NCI-H345 treated with DMSO at 0.1 percent for 48 hours (cell line): Measurements from ENCODE around the gene INO80E.
"Not testable (repeated sequence)": the region's sequence is repeated elsewhere in the genome, so short reads cannot be mapped to it uniquely, and the experiment has no call there.

Experiments used
- DNase-seq: peaks from one replicate; lab custom pipeline; 2025; ENCODE audit not compliant: unreplicated experiment; lab: John Stamatoyannopoulos, UW

The INO80E gene

DNA sequence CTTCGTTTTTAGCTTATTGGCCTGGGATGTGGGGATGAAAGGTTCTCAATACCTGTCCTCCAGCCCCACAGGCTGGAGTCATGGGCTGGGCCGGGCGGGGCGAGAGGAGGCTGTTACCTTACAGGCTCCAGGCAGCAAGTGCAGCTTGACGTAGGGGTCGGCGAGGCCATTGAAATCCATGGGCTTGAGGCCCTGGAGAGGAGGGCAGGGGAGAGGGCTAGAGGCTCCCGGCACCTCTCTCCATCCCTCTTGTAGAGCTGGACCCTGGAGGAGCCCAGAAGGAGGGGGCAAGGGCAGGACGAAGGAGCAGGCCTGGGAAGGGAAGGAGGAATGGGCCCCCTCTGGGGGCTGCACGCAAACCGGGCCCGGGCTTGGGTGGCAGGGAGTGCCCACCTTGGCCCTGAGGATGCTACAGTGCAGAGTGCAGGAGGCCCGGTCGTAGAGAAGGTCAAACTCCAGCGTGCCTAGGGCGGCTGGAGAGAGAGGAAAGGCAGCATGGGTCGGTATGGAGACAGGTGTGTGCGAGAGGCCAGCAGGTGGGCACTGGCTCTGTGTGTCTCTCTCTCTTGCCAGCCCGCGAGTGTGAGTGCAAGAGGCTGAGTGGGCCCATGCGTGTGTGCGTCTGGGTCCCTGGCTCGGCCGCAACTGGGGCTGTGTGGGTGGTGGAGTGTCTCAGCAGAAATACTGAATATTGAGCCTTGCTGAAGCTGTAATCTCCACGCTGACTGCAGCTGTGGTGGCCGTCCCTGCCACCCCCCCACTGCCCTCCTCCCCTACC is 13.2 kb downstream of the INO80E start:
- no peak for DNase-seq

DNA sequence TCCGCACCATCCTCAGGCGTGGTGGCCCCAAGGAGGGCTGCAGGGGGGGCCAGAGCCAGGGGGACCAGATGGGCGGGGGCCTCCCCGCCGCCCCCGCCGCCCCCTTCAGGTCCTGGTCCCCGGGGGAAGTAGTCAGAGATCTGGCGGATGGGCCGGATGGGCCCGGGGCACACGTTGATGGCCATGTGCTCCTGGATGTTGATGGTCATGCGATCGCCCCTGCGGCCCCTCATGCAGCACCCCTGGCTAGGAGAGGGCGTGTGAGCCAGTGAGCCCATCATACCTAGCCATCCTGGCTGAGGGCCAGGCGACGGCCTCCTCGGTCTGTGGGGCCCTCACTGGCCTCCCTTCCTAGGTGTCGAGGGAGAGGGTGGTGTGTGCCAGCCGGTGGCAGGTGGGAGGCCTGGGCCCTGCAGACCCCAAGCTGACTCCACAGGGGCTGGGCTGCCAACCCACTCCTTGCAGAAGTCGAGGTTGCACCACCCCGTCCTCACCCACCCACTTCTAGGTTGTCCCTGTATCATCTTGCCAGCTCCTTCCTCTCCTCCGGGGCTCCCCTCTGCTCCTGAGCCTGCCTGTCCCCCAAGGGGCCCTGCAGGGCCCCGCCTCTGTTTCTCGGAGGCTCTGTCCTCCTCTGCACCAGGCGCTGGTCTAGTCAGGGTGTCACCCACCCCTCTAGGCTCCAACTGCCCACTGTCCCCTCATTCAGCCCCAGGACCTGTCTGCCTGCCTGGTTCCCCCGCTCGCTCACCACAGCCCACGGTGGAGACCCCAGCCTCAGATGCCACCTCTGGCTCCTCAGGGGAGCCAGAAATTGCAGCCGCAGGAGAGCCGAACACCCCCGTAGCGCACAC is 14.2 kb downstream of the INO80E start:
- DNase-seq = no peak

DNA sequence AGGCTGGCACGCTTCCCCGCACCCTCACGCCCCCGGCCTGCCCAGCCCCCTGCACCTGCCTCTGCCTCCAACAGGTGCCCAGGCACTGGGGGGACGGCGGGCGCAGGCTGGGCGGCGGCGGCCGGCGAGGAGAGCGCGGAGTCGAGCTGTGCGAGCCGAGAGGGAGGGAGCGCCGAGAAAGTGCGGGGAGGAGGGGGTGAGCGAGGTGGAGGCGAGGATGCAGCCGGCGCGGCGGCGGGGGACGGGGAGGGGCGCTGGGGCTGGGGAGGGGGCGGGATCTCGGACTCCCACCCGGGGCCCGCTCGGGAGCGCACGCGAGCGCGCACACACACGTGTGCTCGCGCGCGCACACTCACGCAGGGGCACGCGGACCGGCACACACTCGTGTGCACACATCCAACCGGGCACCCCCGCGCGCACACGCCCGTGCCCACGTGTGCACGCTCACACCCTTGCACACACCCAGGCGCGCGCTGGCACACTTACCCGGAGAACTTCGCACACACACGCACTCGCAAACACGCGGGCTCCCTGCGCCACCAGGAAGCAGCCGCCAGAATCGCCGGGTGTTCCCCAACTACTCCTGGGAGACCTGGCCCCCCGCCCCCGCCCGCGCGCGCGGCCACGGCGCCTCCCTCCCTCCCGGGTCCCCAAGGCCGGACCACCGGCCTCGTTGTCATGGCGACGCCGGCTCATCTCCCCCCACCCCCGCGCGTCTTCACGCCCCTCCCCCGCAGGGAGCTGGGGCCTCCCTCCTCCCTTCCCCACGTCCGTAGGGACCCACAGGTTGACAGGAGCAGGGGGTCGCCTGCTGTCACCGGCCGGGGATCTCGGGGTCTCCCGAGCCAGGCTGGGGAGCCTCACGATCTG is 15.0 kb downstream of the INO80E start, which contains the start of gene DOC2A:
Gene DOC2A (minus strand): TSS at position 184 of the 870 bp plus-strand sequence. CDS start 805 bp downstream, outside the sequence.
- DNase-seq = peak; percentile 65

DNA sequence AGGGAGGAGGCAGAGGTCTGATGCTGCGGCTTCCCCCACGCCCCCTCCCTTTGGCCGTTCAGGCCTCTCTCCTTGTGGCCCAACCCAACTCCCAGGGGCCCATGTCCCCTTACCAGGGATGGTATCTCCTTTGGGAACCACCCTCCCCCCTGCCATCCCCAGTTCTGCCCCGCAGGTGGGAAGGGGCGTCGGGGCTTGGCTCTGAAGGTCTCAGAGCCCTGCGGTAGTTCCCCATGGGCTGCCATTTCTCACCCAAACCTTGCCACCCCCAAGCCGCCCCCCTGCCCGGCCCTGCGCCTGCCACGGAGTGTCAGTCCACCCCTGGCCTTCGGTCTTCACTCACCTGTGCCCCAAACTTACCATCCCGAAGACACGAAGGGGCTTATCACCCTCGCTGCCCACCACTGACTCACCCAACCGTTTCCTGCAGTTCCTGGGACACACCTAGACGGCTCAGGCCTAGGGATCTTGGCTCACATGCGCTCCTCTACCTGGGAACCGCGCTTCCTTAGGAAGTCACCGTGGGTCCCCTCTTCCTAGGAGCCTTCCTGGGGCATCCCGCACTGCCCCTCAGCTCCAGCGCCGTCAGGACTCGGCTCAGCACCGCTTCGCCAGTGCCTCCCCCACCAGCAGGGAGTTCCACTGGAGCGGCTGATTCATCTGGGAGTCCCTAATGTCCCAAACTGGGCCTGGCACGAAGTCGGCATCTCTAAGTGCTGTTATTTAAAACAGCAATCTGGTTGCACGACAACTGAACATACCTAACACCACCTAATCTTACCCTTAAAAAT is 15.9 kb downstream of the INO80E start:
- no peak for DNase-seq

DNA sequence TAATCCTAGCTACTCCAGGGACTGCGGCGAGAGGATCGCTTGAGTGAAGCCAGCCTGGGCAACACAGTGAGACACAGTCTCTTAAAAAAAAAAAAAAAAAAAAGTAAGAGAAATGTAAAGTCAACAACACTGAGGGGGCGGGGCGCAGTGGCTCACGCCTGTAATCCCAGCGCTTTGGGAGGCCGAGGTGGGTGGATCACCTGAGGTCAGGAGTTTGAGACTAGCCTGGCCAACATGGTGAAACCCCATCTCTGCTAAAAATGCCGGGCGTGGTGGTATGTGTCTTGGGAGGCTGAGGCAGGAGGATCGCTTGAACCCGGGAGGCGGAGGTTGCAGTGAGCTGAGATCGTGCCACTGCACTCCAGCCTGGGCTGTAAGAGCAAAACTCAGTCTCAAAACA is 16.6 kb downstream of the INO80E start:
- DNase-seq = not testable (repeated sequence)

DNA sequence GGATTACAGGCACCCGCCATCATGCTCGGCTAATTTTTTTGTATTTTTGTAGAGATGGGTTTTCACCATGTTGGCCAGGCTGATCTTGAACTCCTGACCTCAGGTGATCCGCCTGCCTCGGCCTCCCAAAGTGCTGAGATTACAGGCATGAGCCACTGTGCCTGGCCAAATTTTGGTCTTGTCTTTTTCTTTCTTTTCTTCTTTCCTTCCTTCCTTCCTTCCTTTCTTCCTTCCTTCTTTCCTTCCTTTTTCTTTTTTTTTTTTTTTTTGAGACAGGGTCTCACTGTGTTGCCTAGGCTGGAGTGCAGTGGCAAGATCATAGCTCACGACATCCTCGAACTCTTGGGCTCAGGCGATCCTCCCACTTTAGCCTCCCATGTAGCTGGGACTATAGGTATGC is 19.4 kb downstream of the INO80E start:
- not testable (repeated sequence) for DNase-seq

DNA sequence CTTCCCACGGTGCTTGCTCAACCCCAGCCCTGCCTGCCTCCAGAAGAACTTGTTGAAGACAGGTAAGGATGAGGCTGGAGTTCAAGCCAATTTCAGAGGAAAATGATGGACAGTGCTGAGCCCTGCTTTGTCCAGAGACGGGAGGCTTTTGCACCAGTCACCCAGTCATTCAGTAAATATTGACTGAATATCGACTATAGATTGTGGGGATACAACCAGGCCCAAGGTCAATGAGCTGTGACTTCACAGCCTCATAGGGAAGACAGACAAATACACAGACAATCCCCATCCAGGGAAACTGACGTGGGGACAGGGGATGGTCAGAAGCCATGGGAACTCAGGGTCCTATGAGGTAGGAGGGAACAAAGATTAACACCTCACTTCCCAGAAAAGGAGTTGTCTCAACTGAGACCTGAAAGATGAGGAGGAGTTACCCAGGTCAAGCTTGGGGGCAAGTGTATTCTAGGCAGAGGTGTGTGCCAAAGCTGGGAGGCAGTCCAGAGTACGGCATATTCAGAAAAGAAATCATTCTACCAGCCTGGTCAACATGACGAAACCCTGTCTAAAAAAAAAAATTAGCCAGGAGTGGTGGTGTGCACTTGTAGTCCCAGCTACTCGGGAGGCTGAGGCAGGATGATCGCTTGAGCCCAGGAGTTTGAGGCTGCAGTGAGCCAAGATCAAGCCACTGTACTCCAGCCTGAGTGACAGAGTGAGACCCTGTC is 20.7 kb downstream of the INO80E start:
- no peak for DNase-seq

DNA sequence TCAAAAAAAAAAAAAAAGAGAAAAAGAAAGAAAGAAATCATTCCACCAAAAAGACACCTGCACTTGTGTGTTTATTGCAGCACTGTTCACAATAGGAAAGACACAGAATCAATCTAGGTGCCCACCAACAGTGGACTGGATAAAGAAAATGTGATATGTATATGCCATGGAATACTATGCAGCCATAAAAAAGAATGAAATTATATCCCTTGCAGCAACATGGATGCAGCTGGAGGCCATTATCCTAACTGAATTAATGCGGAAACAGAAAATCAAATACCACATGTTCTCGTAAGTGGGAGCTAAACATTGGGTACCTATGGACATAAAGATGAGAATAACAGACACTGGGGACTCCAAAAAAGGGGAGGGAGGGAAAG is 21.2 kb downstream of the INO80E start:
- DNase-seq = no peak

DNA sequence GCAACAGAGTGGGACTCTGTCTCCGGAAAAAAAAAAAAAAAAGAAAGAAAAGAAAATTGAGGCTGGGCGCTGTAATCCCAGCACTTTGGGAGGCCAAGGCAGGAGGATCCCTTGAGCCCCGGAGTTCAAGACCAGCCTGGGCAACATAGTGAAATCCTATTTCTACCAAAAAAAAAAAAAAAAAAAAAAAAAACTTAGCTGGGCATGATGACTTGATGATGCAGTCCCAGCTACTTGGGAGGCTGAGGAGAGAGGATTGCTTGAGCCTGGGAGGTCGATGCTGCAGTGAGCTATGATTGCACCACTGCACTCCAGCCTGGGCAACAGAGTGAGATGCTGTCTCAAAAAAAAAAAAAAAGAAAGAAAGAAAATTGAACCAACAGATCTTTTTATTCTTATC is 21.9 kb downstream of the INO80E start:
- DNase-seq = not testable (repeated sequence)

DNA sequence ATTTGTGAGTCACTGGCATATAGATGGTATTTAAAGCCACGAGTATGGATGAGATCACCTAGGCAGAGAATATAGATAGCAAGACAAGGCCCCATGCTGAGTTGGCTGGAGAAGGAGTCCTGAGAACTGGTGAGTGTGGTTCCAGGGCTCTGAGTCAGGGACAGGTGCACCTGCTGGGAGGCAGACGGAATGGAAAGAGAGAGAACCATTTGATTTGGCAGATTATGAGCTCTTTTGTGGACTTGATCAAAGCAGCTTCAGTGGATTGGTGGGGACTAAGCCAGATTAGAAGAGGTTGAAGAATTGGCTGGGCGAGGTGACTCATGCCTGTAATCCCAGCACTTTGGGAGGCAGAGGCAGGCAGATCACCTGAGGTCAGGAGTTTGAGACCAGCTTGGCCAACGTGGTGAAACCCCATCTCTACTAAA is 22.7 kb downstream of the INO80E start:
- DNase-seq = no peak

DNA sequence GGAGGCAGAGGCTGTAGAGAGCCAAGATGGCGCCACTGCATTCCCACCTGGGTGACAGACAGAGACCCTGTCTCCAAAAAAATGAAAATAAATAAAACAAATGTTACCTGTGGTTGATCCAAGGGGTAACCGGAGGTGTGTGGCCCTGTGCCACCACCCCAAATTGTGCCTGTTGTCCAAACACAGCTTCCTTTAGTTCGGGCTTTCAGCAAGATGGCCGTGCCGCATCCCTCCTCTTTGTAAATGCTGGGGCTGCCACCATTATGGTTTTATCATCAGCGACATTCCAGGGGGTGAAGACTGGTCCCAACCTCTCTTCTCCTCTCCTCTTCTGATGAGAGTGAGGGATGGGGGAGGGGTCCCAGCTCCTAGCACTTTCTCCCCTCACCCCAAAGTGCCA is 26.8 kb downstream of the INO80E start, which contains the start of gene C16orf92:
Gene C16orf92 (plus strand): TSS at position 312 of the 400 bp plus-strand sequence. CDS start 143 bp downstream, outside the sequence.
- no peak for DNase-seq

DNA sequence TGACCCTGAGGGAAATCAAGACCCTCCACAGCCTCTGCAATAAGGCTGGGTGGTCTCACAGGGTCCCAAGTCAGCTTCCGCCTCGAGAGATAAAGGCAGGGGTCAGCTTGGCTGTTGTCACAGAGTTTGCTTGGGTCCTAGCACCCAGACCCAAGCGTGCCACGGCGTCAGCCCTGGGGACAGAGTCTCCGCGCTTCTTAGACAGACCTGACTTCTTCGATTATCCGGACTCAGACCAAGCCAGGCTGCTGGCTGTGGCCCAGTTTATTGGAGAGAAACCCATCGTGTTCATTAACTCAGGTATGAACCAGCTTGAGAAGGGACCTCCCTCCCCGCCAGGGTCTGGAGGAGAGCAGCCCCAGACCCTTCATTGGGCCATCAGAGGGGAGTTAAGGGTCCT is 27.5 kb downstream of the INO80E start:
- no peak for DNase-seq

DNA sequence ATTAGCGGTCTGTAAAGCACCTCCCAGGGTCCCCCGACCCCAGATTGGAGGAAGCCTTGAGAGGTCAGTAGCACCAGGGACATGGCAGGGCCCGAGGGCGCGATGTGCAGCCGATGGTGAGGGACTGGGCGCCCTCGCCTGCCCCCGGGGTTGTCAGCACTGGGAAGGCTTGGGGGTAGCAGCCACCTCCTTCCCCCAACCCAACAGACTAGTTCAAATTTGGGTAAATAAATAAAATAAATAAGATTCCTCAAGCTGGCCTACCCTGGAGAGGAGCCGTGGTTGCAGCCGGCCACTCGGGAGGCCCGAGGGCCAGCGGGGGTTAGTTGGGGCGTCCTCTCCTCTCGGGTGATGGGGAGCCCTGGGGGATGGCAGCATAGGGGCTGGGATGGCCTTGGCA is 28.4 kb downstream of the INO80E start:
- no peak for DNase-seq

DNA sequence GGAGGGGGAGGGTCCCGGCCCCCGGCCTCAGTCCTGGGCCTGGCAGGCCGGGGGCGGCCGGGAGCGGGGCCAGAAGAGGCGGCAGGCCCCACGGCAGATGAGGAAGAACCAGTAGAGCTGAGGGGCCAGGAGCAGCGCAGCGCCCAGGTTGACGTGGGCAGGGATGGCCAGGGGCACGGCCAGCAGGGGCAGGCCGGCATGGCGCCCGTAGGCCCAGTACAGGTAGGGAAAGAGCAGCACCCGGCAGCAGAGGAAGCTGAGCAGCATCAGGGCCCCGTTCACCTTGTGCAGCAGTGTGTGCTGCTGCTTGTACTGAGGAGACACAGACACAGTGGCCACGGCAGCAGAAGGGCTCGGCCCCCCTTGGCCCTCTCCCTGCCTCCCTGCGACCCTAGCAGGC is 29.1 kb downstream of the INO80E start:
- DNase-seq = no peak

DNA sequence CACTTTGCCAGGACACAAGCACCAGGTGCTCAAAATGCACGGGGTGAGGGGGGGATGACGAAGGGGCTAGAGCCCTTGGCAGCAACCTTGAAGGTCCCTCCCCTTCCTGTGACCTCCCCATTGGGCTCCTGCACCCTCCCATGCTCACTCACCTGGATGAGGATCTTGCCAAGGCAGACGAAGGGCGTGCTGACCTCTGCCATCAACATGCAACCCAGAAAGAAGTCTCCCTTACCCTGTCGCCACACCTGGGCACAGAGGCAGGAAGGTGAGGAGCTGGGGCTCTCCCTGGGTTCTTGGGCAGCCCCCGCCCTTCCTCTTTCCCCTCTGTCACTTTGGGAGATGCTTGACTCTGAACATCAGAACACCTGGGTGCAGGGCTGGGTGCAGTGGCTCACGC is 29.5 kb downstream of the INO80E start:
- no peak for DNase-seq

DNA sequence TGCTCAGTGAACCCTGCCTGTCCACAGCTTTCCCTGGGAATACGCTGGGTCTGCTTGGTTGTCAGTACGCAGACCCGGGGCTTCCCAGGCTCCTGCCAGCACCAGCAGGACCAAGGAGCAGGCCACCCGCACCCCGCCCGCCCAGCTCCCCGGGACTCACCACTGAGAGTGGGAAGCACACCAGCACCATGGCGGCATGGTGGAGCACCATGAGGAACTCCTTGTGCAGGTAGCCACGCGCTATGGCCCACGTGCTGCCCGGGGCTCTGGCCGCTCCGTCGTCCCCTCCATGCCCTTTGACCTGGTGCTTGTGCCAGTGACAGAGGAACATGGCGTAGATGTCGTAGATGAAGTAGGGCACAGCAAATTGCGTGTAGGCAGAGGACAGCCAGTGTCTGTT is 30.4 kb downstream of the INO80E start:
- DNase-seq = no peak

DNA sequence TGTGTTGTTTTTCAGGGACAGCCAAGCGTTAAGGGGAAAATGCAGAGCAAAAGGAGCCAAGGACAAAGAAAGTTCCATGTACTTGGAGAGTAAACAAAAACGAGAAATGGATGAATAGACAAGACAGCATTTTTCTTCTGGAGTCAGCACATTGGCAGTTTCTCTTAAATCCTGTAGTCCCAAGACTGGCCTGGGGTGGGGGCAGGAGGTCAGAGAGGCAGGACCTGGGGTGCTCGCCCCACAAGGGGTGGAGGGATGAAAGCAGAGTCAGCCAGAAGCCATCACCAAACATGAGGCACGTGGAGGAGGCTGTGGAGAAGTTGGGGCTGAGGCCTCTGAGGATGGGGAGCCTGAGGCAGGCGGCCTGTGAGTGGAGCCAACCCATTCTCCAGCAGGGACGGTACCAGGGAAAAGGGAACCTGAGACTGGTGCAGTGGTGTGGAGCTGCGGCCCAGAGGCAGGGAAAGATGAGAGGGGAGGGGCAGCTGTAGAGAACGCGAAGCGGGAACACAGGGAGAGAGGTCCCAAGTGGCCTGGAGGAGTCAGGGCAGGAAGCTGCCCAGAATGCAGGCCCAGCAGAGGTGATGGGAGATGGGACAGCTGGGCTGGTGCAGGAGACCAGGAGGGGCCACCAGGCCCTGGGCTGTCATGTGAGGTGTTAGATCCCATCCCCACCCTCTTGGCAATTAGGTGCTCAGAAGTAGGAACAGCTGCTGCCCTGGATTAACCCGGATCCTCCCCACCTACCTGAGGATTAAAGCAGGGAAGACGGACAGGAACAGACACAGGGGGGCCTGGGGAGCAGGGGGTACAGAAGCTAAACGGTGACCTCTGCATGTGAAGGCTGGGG is 31.8 kb downstream of the INO80E start:
- no peak for DNase-seq

DNA sequence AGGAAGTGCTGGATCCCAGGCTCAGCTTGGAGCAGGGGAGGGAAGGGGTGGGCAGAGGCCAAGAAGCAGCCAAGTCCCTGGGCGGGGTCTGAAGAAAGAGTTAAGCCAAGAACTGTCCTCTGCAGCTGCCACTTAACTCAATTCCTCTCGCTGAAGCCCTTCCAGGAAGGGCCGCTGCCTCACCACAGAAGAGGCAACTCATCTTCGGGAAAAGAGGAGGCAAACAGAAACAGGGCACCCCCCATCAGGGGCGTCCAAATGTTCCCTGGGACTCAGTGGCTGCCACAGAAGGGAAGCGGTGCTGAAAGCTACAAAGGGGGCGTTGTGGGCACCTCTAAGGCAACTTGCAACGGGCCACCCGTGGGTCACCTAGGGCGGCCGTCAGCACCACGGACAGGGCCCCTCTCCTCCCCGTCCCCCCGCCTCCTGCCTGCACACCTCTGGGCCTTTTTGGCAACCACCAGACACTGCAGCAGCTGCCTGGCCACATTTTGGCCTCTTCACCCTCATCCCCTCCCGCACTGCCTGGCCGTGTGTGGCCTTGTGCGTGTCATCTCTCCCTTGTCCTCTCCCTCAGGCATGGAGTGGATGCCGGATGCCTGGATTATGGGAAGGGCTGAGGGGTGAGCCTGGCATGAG is 32.5 kb downstream of the INO80E start:
- no peak for DNase-seq
